Measurements from ENCODE around the gene PSENEN. TPM values are rescaled to one million over a fixed set of nuclear protein-coding genes. Genes with fewer than 3 reads are reported as not detected.
A peak's percentile ranks its signal among the peaks of the same experiment; 100 is the strongest.

The PSENEN gene
- polyA plus RNA-seq, 1 donor (not counting 4 experiments of a cell fraction or from before 2014, with no cell fraction given), result 36.2 TPM

DNA sequence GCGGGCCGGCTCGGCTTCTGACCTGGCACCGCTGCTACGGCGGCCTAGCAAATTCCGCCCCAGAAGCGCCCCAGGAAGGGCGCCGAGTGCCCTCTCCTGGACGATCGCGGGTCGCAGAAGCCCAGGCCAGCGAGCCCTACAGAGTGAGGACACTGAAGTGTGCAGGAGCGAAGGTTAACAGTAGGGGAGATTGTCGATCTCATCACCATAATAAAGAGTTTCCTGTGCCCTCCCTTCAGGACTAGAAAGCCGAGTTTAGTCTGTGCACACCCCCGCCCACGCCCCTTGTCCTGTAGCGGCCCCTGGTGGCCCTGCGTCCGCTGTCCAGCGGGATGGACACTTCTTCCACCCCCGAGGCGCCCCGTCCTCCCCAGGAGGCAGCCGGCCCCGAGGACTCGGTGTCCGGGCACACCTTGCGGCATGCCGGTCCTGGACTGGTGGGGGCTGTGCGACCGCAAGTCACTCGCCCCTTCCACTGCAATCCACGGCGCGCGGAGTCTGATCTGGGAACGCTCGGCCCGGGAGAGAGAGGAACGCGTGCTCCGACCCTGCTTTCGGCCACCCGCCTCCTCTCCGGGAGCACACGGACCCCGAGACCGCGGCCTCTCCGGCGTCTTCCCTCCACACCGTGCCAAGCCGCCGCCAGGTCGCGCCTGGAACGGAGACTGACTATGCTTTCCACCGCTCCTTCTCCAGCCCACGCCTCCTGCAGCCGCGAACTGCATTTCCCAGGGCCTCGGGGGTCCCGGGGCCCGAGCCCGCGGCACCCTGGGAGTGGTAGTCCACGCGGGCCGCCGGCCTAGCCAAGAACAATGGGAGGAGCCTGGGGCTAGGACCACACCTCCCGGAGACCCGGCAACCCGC is 28.4 kb upstream of the PSENEN start:
- TF ChIP-seq, protein P1, sequence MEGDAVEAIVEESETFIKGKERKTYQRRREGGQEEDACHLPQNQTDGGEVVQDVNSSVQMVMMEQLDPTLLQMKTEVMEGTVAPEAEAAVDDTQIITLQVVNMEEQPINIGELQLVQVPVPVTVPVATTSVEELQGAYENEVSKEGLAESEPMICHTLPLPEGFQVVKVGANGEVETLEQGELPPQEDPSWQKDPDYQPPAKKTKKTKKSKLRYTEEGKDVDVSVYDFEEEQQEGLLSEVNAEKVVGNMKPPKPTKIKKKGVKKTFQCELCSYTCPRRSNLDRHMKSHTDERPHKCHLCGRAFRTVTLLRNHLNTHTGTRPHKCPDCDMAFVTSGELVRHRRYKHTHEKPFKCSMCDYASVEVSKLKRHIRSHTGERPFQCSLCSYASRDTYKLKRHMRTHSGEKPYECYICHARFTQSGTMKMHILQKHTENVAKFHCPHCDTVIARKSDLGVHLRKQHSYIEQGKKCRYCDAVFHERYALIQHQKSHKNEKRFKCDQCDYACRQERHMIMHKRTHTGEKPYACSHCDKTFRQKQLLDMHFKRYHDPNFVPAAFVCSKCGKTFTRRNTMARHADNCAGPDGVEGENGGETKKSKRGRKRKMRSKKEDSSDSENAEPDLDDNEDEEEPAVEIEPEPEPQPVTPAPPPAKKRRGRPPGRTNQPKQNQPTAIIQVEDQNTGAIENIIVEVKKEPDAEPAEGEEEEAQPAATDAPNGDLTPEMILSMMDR (optimal IDR thresholded peaks at IDR 0.05 in 1 of 3, IDR thresholded peaks at IDR 0.05 in 1 of 3, conservative IDR thresholded peaks at IDR 0.05 in 1 of 3; ENCODE audit: extremely low read depth in 1 of 3, insufficient read depth in 2 of 3, low read length in 3 of 3), result peak; percentile 71 to 84 (median 82)
- no peak for TF ChIP-seq EZH2 (IDR thresholded peaks at IDR 0.05; ENCODE audit: low read length)
- peaks cover 34% of the 10 kb centered on the region for H3K79me2 ChIP-seq (ENCODE audit: control insufficient read depth, insufficient read depth, low read length)
- dilution Hi-C loops (cut with MboI; ENCODE audit: extremely low pct_ligation_motif_present, low sequenced_read_pairs), result no loop called here
- H3K9ac ChIP-seq (ENCODE audit: control insufficient read depth, extremely low read depth, insufficient read depth, low read length), result peak overlapping the region; percentile 79
- peak overlapping the region; percentile 52 for H3K27ac ChIP-seq (ENCODE audit: control insufficient read depth, insufficient read depth, low read length)
- H3K9me1 ChIP-seq (ENCODE audit: control insufficient read depth, extremely low read depth, insufficient read depth, low read length), result no peaks in the 10 kb centered on the region
- peak overlapping the region; percentile 86 for H2AFZ ChIP-seq (ENCODE audit: control insufficient read depth, low read length)
- no peaks in the 10 kb centered on the region for H3K27me3 ChIP-seq (ENCODE audit: control insufficient read depth, extremely low read depth, insufficient read depth, low read length)
- DNase-seq (ENCODE audit: low read depth, low spot score), result peak; percentile 69
- H3K4me2 ChIP-seq (ENCODE audit: control insufficient read depth, extremely low read depth, insufficient read depth, low read depth, low read length), result peak overlapping the region; percentile 96
- peak overlapping the region; percentile 76 to 86 (median 85) for H3K4me3 ChIP-seq (ENCODE audit: control insufficient read depth in 2 of 3, extremely low read depth in 1 of 3, insufficient read depth in 2 of 3, low read depth in 1 of 3, low read length in 3 of 3)
- H3K36me3 ChIP-seq (ENCODE audit: control insufficient read depth in 2 of 2, extremely low read depth in 1 of 2, insufficient read depth in 2 of 2, low read length in 2 of 2), result peaks cover 6 to 12% of the 10 kb centered on the region in 2 experiments
- H4K20me1 ChIP-seq (ENCODE audit: control insufficient read depth, extremely low read depth, insufficient read depth, low read length), result peaks cover 4% of the 10 kb centered on the region
- peaks cover 22% of the 10 kb centered on the region for H3K4me1 ChIP-seq (ENCODE audit: control insufficient read depth, extremely low read depth, insufficient read depth, low read length)
- peak; percentile 74 for FAIRE-seq
- H3K9me3 ChIP-seq (ENCODE audit: control insufficient read depth, low read depth, low read length), result no peaks in the 10 kb centered on the region

DNA sequence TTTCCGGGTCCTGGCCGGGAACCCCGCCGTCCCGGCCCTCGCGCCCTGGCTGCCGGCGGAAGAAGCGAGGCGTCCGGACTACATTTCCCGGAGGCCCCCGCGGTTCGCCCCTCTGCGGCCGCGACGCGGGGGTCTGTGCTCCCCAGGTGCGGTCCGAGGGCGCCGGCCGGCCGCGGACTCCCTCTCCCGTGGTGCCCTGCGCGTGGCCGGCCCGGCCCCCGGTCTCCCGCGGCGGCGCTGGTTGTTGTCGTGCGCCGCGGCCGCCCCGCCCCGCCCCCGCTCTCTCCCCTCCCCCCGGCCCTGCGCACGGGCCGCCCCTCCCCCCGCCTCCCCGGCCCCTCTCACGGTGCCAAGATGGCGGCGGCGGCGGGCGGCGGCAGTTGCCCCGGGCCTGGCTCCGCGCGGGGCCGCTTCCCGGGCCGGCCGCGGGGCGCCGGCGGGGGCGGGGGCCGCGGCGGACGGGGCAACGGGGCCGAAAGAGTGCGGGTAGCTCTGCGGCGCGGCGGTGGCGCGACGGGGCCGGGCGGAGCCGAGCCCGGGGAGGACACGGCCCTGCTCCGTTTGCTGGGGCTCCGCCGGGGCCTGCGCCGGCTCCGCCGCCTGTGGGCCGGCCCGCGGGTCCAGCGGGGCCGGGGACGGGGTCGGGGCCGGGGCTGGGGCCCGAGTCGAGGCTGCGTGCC is 27.6 kb upstream of the PSENEN start, which contains the start of gene KMT2B:
KMT2B (plus strand) TSS at position 339 of the 680 bp plus-strand sequence; CDS start at position 355, 16 bp downstream.
- TF ChIP-seq EZH2 (IDR thresholded peaks at IDR 0.05; ENCODE audit: low read length), result no peak
- TF ChIP-seq, protein P1 (optimal IDR thresholded peaks at IDR 0.05 in 1 of 3, IDR thresholded peaks at IDR 0.05 in 1 of 3, conservative IDR thresholded peaks at IDR 0.05 in 1 of 3; ENCODE audit: extremely low read depth in 1 of 3, insufficient read depth in 2 of 3, low read length in 3 of 3), result no peak
- Histone ChIP-seq H3K9ac (ENCODE audit: control insufficient read depth, extremely low read depth, insufficient read depth, low read length) (peak within 1 kb of the TSS; percentile 85), H4K20me1 (ENCODE audit: control insufficient read depth, extremely low read depth, insufficient read depth, low read length) (peaks cover 4% of the 10 kb centered on the region), H2AFZ (ENCODE audit: control insufficient read depth, low read length) (peak within 1 kb of the TSS; percentile 86), H3K79me2 (ENCODE audit: control insufficient read depth, insufficient read depth, low read length) (peaks cover 41% of the 10 kb centered on the region), H3K36me3 (ENCODE audit: control insufficient read depth in 2 of 2, extremely low read depth in 1 of 2, insufficient read depth in 2 of 2, low read length in 2 of 2) (peaks cover 13 to 18% of the 10 kb centered on the region in 2 experiments), H3K27ac (ENCODE audit: control insufficient read depth, insufficient read depth, low read length) (peak within 1 kb of the TSS; percentile 58), H3K4me1 (ENCODE audit: control insufficient read depth, extremely low read depth, insufficient read depth, low read length) (peaks cover 22% of the 10 kb centered on the region), H3K27me3 (ENCODE audit: control insufficient read depth, extremely low read depth, insufficient read depth, low read length) (no peaks in the 10 kb centered on the region), H3K4me2 (ENCODE audit: control insufficient read depth, extremely low read depth, insufficient read depth, low read depth, low read length) (peak within 1 kb of the TSS; percentile 96), H3K9me1 (ENCODE audit: control insufficient read depth, extremely low read depth, insufficient read depth, low read length) (no peaks in the 10 kb centered on the region), H3K9me3 (ENCODE audit: control insufficient read depth, low read depth, low read length) (no peaks in the 10 kb centered on the region), H3K4me3 (ENCODE audit: control insufficient read depth in 2 of 3, extremely low read depth in 1 of 3, insufficient read depth in 2 of 3, low read depth in 1 of 3, low read length in 3 of 3) (peak within 1 kb of the TSS; percentile 86 to 92 (median 89))
- dilution Hi-C loops (cut with MboI; ENCODE audit: extremely low pct_ligation_motif_present, low sequenced_read_pairs), result no loop called here
- FAIRE-seq, result no peak
- no peak for DNase-seq (ENCODE audit: low read depth, low spot score)

All from keratinocyte (primary cell).